Heart right ventricle (tissue), 16 donors: Measurements from ENCODE around the gene FOXN3. TPM values are rescaled to one million over a fixed set of nuclear protein-coding genes. Genes with fewer than 3 reads are reported as not detected.
A peak's percentile ranks its signal among the peaks of the same experiment; 100 is the strongest.

Source experiments
- ATAC-seq, 8 donors: fragments of 200-7000 bp; cut with Tn5 transposase; one replicate each; pipeline ENCODE4 v1.9.1; 2020; ENCODE audit warnings: mild to moderate bottlenecking in 8 of 8, moderate library complexity in 8 of 8, moderate number of reproducible peaks in 1 of 8
- DNase-seq, 2 donors: peaks; one replicate each; pipeline ENCODE4 v3.0.0-alpha.2; 2020
- H3K27ac ChIP-seq, 10 donors: fragments of 200-600 bp; sonication (generic) in 2 of 10; one replicate each; pipeline versions ENCODE4 v1.5.0 to v1.8.0; 2020 to 2022; ENCODE audit warnings: mild to moderate bottlenecking in 3 of 10
- H3K27me3 ChIP-seq, 7 donors: fragments of 200-600 bp; one replicate each; pipeline ENCODE4 v1.8.0; 2021 to 2022; ENCODE audit warnings: mild to moderate bottlenecking in 2 of 7
- H3K36me3 ChIP-seq, 9 donors: fragments of 200-600 bp; sonication (generic) in 1 of 9; one replicate each; pipeline versions ENCODE4 v1.5.0 to v1.8.0; 2020 to 2022; ENCODE audit warnings: mild to moderate bottlenecking in 2 of 9
- H3K4me1 ChIP-seq, 9 donors: fragments of 200-600 bp; sonication (generic) in 1 of 9; one replicate each; pipeline versions ENCODE4 v1.5.0 to v1.8.0; 2020 to 2022; ENCODE audit warnings: mild to moderate bottlenecking in 4 of 9
- H3K4me3 ChIP-seq, 10 donors: fragments of 200-600 bp; sonication (generic) in 2 of 10; one replicate each; pipeline versions ENCODE4 v1.5.0 to v1.8.0; 2020 to 2022; ENCODE audit warnings: mild to moderate bottlenecking in 7 of 10, moderate library complexity in 2 of 10
- H3K9me3 ChIP-seq, 11 donors: fragments of 200-600 bp in 10 of 11; sonication (generic) in 2 of 11; one replicate each; pipeline versions ENCODE4 v1.5.0 to v1.8.0; 2013 to 2022; ENCODE audit warnings: mild to moderate bottlenecking in 2 of 11, control low read depth in 1 of 11, moderate library complexity in 1 of 11
- CTCF ChIP-seq, 9 donors: fragments of 200-600 bp; sonication (generic) in 2 of 9; IDR thresholded peaks; one replicate each; pipeline versions ENCODE4 v1.5.0 to v1.8.0; 2021 to 2022; ENCODE audit warnings: antibody characterized with exemption in 9 of 9, mild to moderate bottlenecking in 5 of 9, moderate library complexity in 1 of 9
- WGBS, 2 donors: extraction: QIAGEN DNeasy Blood & Tissue Kit; methylation state at CpG; one replicate each; pipeline ENCODE4 v1.1.7; 2013; ENCODE audit warnings: inconsistent platforms in 1 of 2; 5-methylcytosine and 5-hydroxymethylcytosine counted together
- intact Hi-C, 10 donors: fragments of 100-400 bp; cut with DNase I; formaldehyde crosslinking; loops; one replicate each; pipeline versions ENCODE4 v1.11.1 to v1.14.2; 2022
- polyA plus RNA-seq, 2 donors: library from polyadenylated mRNA; stranded (reverse); fragments of 200-250 nt; gene quantifications; one replicate each; pipeline ENCODE4 v1.2.3, GENCODE V29; 2013
- total RNA-seq, 10 donors: library from RNA; stranded (reverse); fragmentation: NEBNext Ultra II Directional in 3 of 10; extraction: Animal tissue kit (Norgen Biotek cat#: 25700) in 3 of 10; gene quantifications; one replicate each; pipeline versions ENCODE4 v1.2.1 to v1.2.4, GENCODE V29; 2021 to 2023
- donor health status: Arrhythmogenic right ventricular cardiomyopathy.
- donor health status: ischemic (EF 13 %, LVEDD 7.1; RV severe dilation, severe dysfunction).
- donor health status: healthy with polysubstance abuse.
- donor health status: DM: no; HTN: yes; CAD: no.
- donor health status: DM: no; HTN: no; CAD: no.
- donor health status: ischemic (EF 25% LVEDD 6.9; RV normal size, moderate dysfunction).
- donor health status: ischemic (EF 25% LVEDD 5.7; RV mildly dilated, moderate dysfunction).
- donor health status: healthy.
- donor health status: DM: yes; HTN: yes; CAD: no.
- donor health status: Ischemic cardiomyopathy.
- donor health status: ischemic (EF 35%, LVEDD 5.7; RV mildly dilated, moderate dysfunction).
- donor health status: nonischemic (EF 11% LVEDD 7.7; RV severe dilation, severe dysfunction).
- donor health status: DM: yes; HTN: yes; CAD: no.
- donor health status: PGD.
- donor health status: ischemic (EF 29% LVEDD 5.4; RV normal size, mild dysfunction).
- donor health status: nonischemic (EF 23%, LVEDD 6.1; RV moderate dilation, normal function).

FOXN3 gene
- total and polyA plus RNA-seq, 12 donors, result 13.0 to 150 (median 107) TPM

GRCh38 chr14:89190765-89191513 lies 226.1 kb downstream of the FOXN3 start:
- intact Hi-C loops, result no loop called here
- no peak for ATAC-seq
- WGBS, 2 donors, result 93 to 95% methylated on average over 11 of the region's 11 CpGs

GRCh38 chr14:89188492-89188891 lies 228.5 kb downstream of the FOXN3 start:
- ATAC-seq, result no peak
- no peak for TF ChIP-seq CTCF (IDR thresholded peaks at IDR 0.05)
- DNase-seq, result no peak
- 84 to 91% methylated on average over 3 of the region's 3 CpGs for WGBS, 2 donors
- Histone ChIP-seq H3K4me1 (peaks cover 10 to 47% (median 40%) of the 10 kb centered on the region in 9 donors), H3K27me3 (no peaks in the 10 kb centered on the region), H3K27ac (no peak overlapping the region), H3K9me3 (peaks cover 0 to 4% (median 0%) of the 10 kb centered on the region in 11 donors), H3K4me3 (no peak overlapping the region), H3K36me3 (peaks cover 0 to 28% (median 5%) of the 10 kb centered on the region in 9 donors)
- intact Hi-C loops, result loop anchor here in 3 of 10 donors (5.0 to 10.0 kb wide), 3 partner anchors 146 to 426 kb away; partner anchors contain the start of gene FOXN3 (in 1 of the 3)

More at GRCh38 chr14:89190765-89191513, 226.1 kb downstream of the FOXN3 start:
- Histone ChIP-seq H3K4me3 (no peak overlapping the region), H3K27me3 (no peaks in the 10 kb centered on the region), H3K36me3 (peaks cover 0 to 27% (median 5%) of the 10 kb centered on the region in 9 donors), H3K4me1 (peaks cover 10 to 32% (median 22%) of the 10 kb centered on the region in 9 donors), H3K27ac (no peak overlapping the region), H3K9me3 (peaks cover 0 to 12% (median 0%) of the 10 kb centered on the region in 11 donors)
- DNase-seq, result no peak
- TF ChIP-seq CTCF (IDR thresholded peaks at IDR 0.05), result no peak

GRCh38 chr14:89187501-89187900 lies 229.5 kb downstream of the FOXN3 start:
- Histone ChIP-seq H3K27me3 (no peaks in the 10 kb centered on the region), H3K9me3 (no peaks in the 10 kb centered on the region), H3K4me3 (no peak overlapping the region), H3K36me3 (peaks cover 0 to 28% (median 5%) of the 10 kb centered on the region in 9 donors), H3K4me1 (peaks cover 10 to 48% (median 40%) of the 10 kb centered on the region in 9 donors), H3K27ac (peak overlapping the region in 8 of 10 donors; percentile 11 to 77 (median 68))
- 75 to 80% methylated on average over 6 of the region's 6 CpGs for WGBS, 2 donors
- TF ChIP-seq CTCF (IDR thresholded peaks at IDR 0.05), result no peak
- intact Hi-C loops, result loop anchor here in 3 of 10 donors (5.0 to 10.0 kb wide), 3 partner anchors 145 to 427 kb away; partner anchors contain the start of gene FOXN3 (in 1 of the 3)
- DNase-seq (no peak), ATAC-seq (no peak)

GRCh38 chr14:89186856-89187376 lies 230.1 kb downstream of the FOXN3 start:
- intact Hi-C loops, result loop anchor here in 3 of 10 donors (5.0 to 10.0 kb wide), 3 partner anchors 145 to 428 kb away; partner anchors contain the start of gene FOXN3 (in 1 of the 3)
- H3K4me1 ChIP-seq, result peaks cover 10 to 48% (median 40%) of the 10 kb centered on the region in 9 donors
- 22 to 32% methylated on average over 7 of the region's 7 CpGs for WGBS, 2 donors

More at GRCh38 chr14:89186856-89187376, 230.1 kb downstream of the FOXN3 start:
- DNase-seq (peak in 1 of 2 donors; percentile 58), ATAC-seq (peak; percentile 46 to 90 (median 82))
- Histone ChIP-seq H3K27ac (peak overlapping the region in 8 of 10 donors; percentile 11 to 77 (median 68)), H3K9me3 (no peaks in the 10 kb centered on the region), H3K36me3 (peaks cover 0 to 28% (median 5%) of the 10 kb centered on the region in 9 donors), H3K27me3 (no peaks in the 10 kb centered on the region), H3K4me3 (no peak overlapping the region)
- peak in 1 of 9 donors; percentile 15 for TF ChIP-seq CTCF (IDR thresholded peaks at IDR 0.05)
